Astrocyte (in vitro differentiated cells and primary cell): ENCODE measurements around the gene ITGAV.

Experiments used
- CTCF ChIP-seq: IDR thresholded peaks from 2 replicates; pipeline ENCODE4 v1.5.1; 2011; ENCODE audit warnings: low read depth, mild to moderate bottlenecking, inconsistent platforms, low read length, moderate library complexity; ENCODE audit not compliant: insufficient read depth
- EZH2 ChIP-seq: IDR thresholded peaks from 2 replicates; pipeline ENCODE4 v1.6.1; 2012; ENCODE audit warnings: mild to moderate bottlenecking, low read length, inconsistent platforms; ENCODE audit not compliant: insufficient read depth

GRCh38 chr2:186543561-186544131 lies 46.2 kb upstream of the ITGAV start:
- no peak for TF ChIP-seq CTCF
- no peak for TF ChIP-seq EZH2
